Breast epithelium (tissue), 3 donors: ENCODE results near the gene CCL22.

ENCODE experiments used
- POLR2A ChIP-seq: fragments of 450-650 bp; IDR thresholded peaks from one replicate; pipeline ENCODE4 v1.6.1; 2016; ENCODE audit warnings: antibody characterized with exemption, mild to moderate bottlenecking, moderate library complexity
- POLR2AphosphoS5 ChIP-seq, 3 donors: sonication (generic); formaldehyde crosslinking; IDR thresholded peaks; one replicate each; pipeline ENCODE4 v1.6.1; 2017; ENCODE audit warnings: antibody characterized with exemption in 3 of 3
- TF ChIP-seq, protein P1 (sequence below), 3 donors: fragments of 450-650 bp; IDR thresholded peaks; one replicate each; pipeline ENCODE4 v1.5.1; 2016 to 2017; ENCODE audit warnings: antibody characterized with exemption in 3 of 3, mild to moderate bottlenecking in 3 of 3, moderate library complexity in 3 of 3

DNA sequence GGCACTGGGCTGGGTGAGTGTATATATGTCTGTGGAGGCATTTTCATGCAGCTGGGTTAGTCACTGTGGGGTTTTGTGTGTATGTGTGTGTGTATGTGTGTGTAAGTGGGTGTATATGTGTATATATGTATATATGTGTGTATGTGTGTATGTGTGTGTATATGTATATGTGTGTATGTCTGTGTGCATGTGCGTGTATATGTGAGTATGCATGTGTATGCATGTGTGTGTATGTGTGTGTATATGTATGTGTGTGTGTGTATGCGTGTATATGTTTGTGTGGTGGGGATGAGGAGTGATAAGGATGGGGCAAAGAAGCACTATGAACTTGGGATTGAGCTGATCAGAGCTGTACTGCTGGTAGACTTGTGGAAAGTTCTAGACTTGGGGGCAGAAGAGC is 45.1 kb upstream of the CCL22 start:
- TF ChIP-seq, protein P1, sequence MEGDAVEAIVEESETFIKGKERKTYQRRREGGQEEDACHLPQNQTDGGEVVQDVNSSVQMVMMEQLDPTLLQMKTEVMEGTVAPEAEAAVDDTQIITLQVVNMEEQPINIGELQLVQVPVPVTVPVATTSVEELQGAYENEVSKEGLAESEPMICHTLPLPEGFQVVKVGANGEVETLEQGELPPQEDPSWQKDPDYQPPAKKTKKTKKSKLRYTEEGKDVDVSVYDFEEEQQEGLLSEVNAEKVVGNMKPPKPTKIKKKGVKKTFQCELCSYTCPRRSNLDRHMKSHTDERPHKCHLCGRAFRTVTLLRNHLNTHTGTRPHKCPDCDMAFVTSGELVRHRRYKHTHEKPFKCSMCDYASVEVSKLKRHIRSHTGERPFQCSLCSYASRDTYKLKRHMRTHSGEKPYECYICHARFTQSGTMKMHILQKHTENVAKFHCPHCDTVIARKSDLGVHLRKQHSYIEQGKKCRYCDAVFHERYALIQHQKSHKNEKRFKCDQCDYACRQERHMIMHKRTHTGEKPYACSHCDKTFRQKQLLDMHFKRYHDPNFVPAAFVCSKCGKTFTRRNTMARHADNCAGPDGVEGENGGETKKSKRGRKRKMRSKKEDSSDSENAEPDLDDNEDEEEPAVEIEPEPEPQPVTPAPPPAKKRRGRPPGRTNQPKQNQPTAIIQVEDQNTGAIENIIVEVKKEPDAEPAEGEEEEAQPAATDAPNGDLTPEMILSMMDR (IDR thresholded peaks at IDR 0.05) = no peak
- TF ChIP-seq POLR2A = no peak
- no peak for TF ChIP-seq POLR2AphosphoS5 (IDR thresholded peaks at IDR 0.05)
